Stimulated activated CD8-positive, alpha-beta memory T cell treated with anti-CD3 and anti-CD28 coated beads, Interleukin-4, amount 100 ng/mL, for 4 hours (primary cell): ENCODE results near the gene CRADD.
"Not testable (repeated sequence)": the region's sequence is repeated elsewhere in the genome, so short reads cannot be mapped to it uniquely, and the experiment has no call there.

Experiments
- DNase-seq, 2 donors: peaks; one replicate each; pipeline ENCODE4 v3.0.0-alpha.2; 2020; ENCODE audit warnings: low read depth in 2 of 2, low spot score in 1 of 2

Gene CRADD

DNA sequence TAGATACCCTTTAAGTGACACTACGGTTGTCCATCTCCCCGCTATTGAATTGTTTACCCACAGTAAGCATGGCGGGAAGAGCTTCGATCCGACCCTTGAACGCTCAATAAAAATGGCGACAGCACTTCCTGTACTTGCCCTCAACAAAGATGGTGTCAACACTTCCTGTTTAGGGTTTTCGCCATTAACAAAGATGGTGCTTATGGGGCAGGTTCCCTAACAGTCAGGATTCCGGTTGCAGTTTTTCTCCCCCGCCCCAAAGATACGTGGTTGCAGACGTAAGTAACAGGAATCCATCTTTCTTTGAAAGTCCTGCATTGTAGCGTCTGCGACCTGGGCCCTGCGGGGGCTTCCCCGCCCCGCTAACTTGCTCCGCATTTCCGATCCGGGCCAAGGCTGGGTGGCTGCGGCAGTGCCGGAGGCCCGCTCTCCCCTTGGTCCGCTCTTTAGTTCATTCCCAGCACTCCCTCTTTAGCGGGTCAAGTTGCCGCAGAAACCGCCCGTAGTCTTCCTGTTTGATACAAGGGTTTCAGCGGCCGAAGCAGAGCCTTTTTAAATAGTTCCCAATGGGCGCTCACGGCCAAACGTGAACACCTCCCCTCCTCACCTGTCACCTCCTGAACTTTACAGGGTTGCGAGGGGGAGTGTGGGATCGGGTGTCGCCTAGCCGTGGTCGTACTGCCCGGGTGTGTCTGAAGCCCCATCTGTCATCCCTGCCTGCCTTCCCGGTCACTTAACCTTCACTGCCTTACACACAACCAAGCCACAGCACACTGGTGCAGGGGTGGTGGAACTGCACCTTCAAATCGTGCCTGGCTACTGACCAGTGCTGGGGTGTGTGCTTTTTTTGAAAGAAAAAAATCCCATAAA, at the start of gene CRADD:
TSS of gene CRADD (plus strand) at position 181 of the 870 bp plus-strand sequence.
- DNase-seq, result peak; percentile 49 to 71

DNA sequence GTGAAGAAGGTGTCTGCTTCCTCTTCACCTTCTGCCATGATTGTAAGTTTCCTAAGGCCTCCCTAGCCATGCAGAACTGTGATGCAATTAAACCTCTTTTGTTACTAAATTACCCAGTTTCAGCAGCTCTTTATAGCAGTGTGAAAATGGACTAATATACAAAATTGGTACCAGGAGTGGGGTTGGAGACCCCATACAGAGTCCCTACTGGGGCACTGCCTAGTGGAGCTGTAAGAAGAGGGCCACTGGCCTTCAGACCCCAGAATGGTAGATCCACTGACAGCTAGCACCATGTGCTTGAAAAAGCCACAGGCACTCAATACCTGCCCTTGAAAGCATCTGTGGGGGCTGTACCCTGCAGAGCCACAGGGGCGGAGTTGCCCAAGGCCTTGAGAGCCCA, 44.8 kb upstream of the CRADD start:
- DNase-seq, result no peak

DNA sequence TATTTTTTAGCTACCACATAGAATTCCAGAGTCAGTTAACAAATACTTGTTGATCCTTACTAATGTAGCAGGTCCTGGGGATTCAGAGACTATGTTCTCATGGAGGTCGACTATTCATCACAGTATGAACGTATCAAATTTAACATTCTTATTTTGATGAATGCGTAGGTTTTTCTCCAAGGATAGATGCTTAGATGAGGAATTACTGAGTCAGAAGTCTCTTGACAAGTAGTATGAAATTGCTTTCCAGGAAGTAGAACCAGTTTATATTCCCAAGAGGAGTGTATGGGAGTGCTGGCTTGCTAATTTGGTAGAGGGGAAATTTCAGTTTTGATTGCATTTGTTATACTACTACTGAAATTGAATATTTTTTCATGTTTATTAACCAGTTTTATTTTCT, 42.8 kb upstream of the CRADD start:
- no peak for DNase-seq

GRCh38 chr12:93636708-93637107, 40.5 kb upstream of the CRADD start:
- DNase-seq, result no peak

DNA sequence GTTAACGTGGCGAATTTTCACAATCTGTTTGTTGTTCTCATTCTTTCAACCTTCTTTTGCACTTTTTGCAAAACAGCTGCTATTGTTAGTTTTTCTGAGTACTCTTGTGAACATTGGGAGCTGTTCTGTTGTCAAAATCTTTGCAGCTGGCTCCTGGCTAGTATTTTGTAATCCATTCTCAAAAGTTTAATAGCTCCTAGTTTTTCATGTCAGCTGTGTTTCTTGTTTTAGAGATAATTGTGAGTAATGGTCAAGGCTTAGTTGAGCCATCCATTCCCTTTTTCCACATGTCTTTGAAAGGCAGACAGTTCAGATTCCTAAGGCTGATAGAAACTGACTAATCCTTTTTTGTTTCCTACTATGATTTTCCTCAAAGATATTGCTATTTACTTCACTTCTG, 39.1 kb upstream of the CRADD start:
- no peak for DNase-seq

DNA sequence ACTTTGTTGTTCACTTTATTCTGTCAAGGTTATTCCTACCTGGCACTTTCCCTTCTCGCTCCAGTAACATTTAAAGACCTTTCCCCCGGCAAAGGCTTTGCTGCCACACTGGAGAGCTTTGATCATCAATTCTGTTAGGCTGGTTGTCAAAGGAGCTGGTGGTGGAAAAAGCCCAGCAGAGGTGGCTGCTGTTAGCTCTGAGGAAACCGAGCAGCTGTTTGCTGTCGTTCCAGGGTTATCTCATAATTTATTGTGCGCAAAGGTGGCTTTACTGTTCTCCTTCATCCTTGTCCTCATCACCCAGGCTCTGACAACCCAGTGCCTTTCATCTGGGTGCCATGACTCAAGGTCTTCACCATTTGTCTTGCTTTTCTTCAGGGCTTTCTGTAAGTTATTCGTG, 38.2 kb upstream of the CRADD start:
- DNase-seq, result no peak

GRCh38 chr12:93639406-93639805, 37.8 kb upstream of the CRADD start:
- DNase-seq, result no peak

GRCh38 chr12:93641380-93641779, 35.8 kb upstream of the CRADD start:
- DNase-seq, result not testable (repeated sequence)

GRCh38 chr12:93642751-93643150, 34.4 kb upstream of the CRADD start:
- DNase-seq, result no peak

DNA sequence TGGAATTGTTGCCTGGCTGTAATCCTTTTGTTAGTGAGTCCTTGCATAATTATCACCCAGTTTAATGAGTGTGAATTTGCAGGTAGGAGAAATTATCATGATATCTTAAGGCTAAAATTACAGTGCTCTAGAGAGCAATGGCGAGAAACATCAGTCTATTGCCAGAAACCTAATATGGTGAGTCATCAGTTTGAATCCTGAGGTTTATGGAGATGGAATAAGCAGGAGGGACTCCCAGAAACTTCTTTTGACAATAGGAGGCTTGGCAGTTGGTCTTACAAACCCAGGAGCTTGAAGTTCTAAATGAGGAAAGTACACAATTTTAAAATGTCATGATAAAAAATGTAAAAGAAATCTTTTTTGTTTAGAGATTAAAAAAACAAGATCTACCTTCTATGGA, 31.5 kb upstream of the CRADD start:
- no peak for DNase-seq

GRCh38 chr12:93650626-93651025, 26.5 kb upstream of the CRADD start:
- no peak for DNase-seq

DNA sequence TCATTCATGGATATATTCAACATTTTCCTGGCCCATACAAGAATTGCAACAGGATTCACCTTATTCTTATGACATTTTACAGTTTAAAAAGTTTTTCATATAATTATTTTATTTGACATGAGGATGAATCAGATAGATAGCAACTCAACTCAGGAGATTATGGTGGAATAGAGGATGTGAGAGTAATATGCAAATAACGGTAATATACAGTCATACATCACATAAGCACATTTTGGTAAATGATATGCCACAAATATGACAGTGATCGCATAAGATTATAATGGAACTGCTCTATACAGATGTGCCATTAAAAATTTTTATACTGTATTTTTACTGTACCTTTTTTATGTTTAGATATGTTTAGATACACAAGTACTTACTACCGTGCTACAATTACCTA, 24.1 kb upstream of the CRADD start:
- DNase-seq, result no peak

DNA sequence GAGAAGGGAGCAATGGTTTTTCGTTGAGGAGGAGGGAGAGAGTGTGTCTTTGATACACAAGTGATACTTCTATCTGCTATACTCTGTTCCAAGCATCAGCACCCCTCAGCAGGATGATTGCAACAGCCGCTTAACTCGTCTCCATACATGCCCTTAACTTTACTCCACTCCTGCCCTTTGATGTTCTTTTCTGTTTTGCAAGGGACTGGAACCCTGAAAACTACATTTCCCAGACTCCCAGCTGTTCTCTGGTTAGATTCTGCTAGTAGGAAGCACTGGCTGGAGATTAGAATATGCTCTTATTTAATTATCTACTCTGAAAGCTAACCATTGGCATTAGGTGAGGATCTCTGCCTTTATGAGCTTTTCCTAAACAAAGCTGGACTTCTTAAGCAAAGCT, 23.5 kb upstream of the CRADD start:
- no peak for DNase-seq

DNA sequence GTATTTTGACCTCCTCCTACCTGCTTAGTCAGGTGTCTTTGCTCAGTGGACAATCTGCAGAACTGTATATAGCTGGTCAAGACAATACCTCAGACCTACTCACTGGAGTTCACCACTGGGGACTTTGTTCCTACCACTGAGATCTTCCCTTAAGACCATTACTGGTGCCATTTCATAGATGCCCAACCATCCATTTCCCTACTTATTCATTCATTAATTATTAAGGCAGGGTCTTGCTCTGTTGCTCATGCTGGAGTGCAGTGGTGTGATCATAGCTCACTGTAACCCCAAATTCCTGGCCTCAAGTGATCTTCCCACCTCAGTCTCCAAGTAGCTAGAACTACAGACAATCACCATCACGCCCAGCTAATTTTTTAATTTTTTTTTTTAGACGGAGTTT, 22.8 kb upstream of the CRADD start:
- DNase-seq, result no peak

GRCh38 chr12:93657071-93657470, 20.1 kb upstream of the CRADD start:
- DNase-seq, result no peak

DNA sequence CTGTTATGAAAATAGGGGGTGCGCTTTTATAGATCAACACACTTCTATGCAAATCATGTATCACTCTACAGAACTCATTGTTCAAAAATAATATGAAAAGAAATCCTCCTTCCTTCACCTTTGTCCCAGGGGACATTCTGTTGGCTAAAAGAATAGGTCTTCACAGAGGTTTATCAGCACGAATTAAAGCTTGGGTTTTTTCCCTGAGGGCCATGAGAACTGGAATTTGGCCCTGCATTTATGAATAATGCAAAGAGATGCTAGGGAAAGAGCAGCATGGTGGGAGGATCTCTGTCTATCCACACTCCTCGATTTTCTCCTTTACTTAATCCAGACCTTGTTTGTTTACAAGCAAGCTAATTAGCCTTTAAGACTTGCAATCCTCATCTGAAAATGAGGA, 16.2 kb upstream of the CRADD start:
- no peak for DNase-seq

DNA sequence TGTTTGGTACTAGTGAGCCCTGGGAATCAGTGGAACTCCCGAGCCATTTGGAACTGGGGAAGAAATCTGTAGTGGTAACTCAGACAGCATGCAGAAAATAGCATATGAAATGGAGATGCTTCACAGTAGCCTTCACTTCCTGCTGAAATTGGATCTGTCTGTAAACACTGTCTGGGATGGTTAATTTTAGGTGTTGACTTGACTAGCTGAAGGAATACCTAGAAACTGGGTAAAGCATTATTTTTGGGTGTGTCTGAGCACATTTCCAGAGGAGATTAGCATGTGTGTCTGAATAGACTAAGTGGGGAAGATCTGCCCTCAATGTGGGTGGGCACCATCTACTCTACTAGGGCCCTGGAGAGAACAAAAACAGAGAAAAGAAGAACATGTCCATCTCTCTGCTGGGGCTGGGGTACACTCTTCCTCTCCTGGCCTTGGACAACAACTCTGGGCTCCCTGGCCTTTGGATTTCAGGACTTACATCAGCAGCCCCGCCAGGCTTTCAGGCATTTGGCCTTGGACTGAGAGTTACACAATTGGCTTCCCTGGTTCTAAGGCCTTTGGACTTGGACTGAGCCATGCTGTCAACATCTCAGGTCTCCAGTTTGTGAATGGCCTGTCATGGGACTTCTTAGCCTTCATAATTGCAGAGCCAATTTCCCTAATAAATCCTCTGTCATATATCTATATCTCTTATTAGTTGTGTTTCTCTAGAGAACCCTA, 14.0 kb upstream of the CRADD start:
- DNase-seq, result no peak

- no peak for DNase-seq
These were observed 13.5 kb upstream of the CRADD start for GRCh38 chr12:93663729-93664084.

GRCh38 chr12:93664573-93665138, 12.5 kb upstream of the CRADD start:
- no peak for DNase-seq

DNA sequence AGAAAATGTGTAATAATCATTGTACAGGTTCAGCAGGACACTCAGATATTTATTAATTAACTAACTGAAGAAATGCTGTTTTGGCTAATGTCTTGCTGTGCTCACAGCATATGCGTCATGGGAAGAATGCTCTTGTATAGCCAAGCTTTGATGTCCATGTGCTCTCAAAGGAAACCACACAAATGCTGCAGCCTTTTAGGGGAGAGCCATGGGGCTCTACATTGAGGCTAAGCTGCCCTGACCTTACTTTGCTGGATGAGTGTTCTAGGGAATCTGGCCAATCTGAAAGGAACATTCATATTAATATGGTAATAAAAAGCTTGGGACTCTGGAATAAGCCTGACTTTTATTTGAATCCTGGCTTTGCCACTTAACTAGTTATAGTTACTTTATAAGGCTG, 9.5 kb upstream of the CRADD start:
- no peak for DNase-seq

- no peak for DNase-seq
These were observed 8.2 kb upstream of the CRADD start for GRCh38 chr12:93668919-93669418.

DNA sequence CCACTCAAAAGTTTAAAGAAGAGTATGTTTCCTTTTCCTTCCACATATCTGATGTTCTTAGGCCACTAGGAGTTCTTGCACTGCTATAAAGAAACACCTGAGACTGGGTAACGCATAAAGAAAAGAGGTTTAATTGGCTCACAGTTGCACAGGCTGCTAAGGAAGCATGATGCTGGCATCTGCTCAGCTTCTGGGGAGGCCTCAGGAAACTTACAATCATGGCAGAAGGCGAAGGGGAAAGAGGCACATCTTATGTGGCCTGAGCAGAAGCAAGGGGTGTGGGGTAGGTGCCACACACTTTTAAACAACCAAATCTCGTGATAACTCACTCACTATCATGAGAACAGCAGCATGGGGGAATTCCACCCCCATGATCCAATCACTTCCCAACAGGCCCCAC, 7.7 kb upstream of the CRADD start:
- DNase-seq, result no peak
